ENCODE data around the gene NFIC. TPM values are rescaled to one million over a fixed set of nuclear protein-coding genes. Genes with fewer than 3 reads are reported as not detected.

Gene NFIC
- polyA plus RNA-seq, 1 donor from 2014 or later = 0.24 TPM

- peak within 1 kb of the TSS; percentile 98 for H2AFZ ChIP-seq (ENCODE audit: low read depth, low read length)
- no peaks in the 10 kb centered on the region for H3F3A ChIP-seq (ENCODE audit: insufficient read depth, low read length, poor library complexity, severe bottlenecking)
- H3K9me2 ChIP-seq (ENCODE audit: insufficient read depth, low read length) = no peaks in the 10 kb centered on the region
- H3K27me3 ChIP-seq (ENCODE audit: insufficient read depth, low read depth, low read length) = no peaks in the 10 kb centered on the region
- H3K36me3 ChIP-seq (ENCODE audit: insufficient read depth, low read length) = no peaks in the 10 kb centered on the region
- H3K9ac ChIP-seq (ENCODE audit: low read length) = peak within 1 kb of the TSS; percentile 94
- H4K20me1 ChIP-seq (ENCODE audit: insufficient read depth) = peaks cover 6% of the 10 kb centered on the region
- H3K27ac ChIP-seq (ENCODE audit: low read length) = peak within 1 kb of the TSS; percentile 95
- no peaks in the 10 kb centered on the region for H3K9me3 ChIP-seq (ENCODE audit: low read length)
- peak within 1 kb of the TSS; percentile 80 for H3K4me2 ChIP-seq (ENCODE audit: low read length)
- peak within 1 kb of the TSS; percentile 95 for H3K4me3 ChIP-seq (ENCODE audit: low read length)
- no peak for TF ChIP-seq RAD21 (conservative IDR thresholded peaks at IDR 0.05)
- peak; percentile 40 for TF ChIP-seq TAF1 (IDR thresholded peaks at IDR 0.05; ENCODE audit: low read depth)
- TF ChIP-seq EZH2 (IDR thresholded peaks at IDR 0.05; ENCODE audit: borderline replicate concordance, insufficient read depth, low read length, poor library complexity, severe bottlenecking) = no peak
- TF ChIP-seq, protein P1, sequence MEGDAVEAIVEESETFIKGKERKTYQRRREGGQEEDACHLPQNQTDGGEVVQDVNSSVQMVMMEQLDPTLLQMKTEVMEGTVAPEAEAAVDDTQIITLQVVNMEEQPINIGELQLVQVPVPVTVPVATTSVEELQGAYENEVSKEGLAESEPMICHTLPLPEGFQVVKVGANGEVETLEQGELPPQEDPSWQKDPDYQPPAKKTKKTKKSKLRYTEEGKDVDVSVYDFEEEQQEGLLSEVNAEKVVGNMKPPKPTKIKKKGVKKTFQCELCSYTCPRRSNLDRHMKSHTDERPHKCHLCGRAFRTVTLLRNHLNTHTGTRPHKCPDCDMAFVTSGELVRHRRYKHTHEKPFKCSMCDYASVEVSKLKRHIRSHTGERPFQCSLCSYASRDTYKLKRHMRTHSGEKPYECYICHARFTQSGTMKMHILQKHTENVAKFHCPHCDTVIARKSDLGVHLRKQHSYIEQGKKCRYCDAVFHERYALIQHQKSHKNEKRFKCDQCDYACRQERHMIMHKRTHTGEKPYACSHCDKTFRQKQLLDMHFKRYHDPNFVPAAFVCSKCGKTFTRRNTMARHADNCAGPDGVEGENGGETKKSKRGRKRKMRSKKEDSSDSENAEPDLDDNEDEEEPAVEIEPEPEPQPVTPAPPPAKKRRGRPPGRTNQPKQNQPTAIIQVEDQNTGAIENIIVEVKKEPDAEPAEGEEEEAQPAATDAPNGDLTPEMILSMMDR (IDR thresholded peaks at IDR 0.05; ENCODE audit: poor library complexity, severe bottlenecking) = peak; percentile 54
- TF ChIP-seq, protein P2, sequence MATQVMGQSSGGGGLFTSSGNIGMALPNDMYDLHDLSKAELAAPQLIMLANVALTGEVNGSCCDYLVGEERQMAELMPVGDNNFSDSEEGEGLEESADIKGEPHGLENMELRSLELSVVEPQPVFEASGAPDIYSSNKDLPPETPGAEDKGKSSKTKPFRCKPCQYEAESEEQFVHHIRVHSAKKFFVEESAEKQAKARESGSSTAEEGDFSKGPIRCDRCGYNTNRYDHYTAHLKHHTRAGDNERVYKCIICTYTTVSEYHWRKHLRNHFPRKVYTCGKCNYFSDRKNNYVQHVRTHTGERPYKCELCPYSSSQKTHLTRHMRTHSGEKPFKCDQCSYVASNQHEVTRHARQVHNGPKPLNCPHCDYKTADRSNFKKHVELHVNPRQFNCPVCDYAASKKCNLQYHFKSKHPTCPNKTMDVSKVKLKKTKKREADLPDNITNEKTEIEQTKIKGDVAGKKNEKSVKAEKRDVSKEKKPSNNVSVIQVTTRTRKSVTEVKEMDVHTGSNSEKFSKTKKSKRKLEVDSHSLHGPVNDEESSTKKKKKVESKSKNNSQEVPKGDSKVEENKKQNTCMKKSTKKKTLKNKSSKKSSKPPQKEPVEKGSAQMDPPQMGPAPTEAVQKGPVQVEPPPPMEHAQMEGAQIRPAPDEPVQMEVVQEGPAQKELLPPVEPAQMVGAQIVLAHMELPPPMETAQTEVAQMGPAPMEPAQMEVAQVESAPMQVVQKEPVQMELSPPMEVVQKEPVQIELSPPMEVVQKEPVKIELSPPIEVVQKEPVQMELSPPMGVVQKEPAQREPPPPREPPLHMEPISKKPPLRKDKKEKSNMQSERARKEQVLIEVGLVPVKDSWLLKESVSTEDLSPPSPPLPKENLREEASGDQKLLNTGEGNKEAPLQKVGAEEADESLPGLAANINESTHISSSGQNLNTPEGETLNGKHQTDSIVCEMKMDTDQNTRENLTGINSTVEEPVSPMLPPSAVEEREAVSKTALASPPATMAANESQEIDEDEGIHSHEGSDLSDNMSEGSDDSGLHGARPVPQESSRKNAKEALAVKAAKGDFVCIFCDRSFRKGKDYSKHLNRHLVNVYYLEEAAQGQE (IDR thresholded peaks at IDR 0.05; ENCODE audit: borderline replicate concordance) = peak; percentile 75
- TF ChIP-seq SMC3 (conservative IDR thresholded peaks at IDR 0.05; ENCODE audit: poor library complexity) = no peak
- peak; percentile 92 for TF ChIP-seq MXI1 (conservative IDR thresholded peaks at IDR 0.05; ENCODE audit: poor library complexity, severe bottlenecking)
- peak; percentile 85 for TF ChIP-seq EP300 (conservative IDR thresholded peaks at IDR 0.05; ENCODE audit: poor library complexity, severe bottlenecking)
- TF ChIP-seq POLR2AphosphoS5 (IDR thresholded peaks at IDR 0.05) = peak; percentile 93
- H3K79me2 ChIP-seq (replicated peaks; ENCODE audit: insufficient read depth, low read length) = peaks cover 37% of the 10 kb centered on the region
Measured at GRCh38 chr19:3505598-3506383, 139.4 kb downstream of the NFIC start, which contains the start of gene FZR1. TSS of gene FZR1 (plus strand) at chr19:3506311. CDS start at chr19:3522990, 16,679 bp downstream.

GRCh38 chr19:3506384-3507340, 140.3 kb downstream of the NFIC start:
- Histone ChIP-seq H3K4me3 (ENCODE audit: low read length) (peak overlapping the region; percentile 95), H4K20me1 (ENCODE audit: insufficient read depth) (peaks cover 13% of the 10 kb centered on the region), H3K79me2 (replicated peaks; ENCODE audit: insufficient read depth, low read length) (peaks cover 44% of the 10 kb centered on the region), H3K27me3 (ENCODE audit: insufficient read depth, low read depth, low read length) (no peaks in the 10 kb centered on the region), H3F3A (ENCODE audit: insufficient read depth, low read length, poor library complexity, severe bottlenecking) (no peaks in the 10 kb centered on the region), H3K9ac (ENCODE audit: low read length) (peak overlapping the region; percentile 94), H2AFZ (ENCODE audit: low read depth, low read length) (no peak overlapping the region), H3K9me2 (ENCODE audit: insufficient read depth, low read length) (no peaks in the 10 kb centered on the region), H3K27ac (ENCODE audit: low read length) (peak overlapping the region; percentile 60), H3K36me3 (ENCODE audit: insufficient read depth, low read length) (no peaks in the 10 kb centered on the region), H3K9me3 (ENCODE audit: low read length) (no peaks in the 10 kb centered on the region), H3K4me2 (ENCODE audit: low read length) (peak overlapping the region; percentile 80)
- TF ChIP-seq TAF1 (IDR thresholded peaks at IDR 0.05; ENCODE audit: low read depth) = no peak
- no peak for TF ChIP-seq POLR2AphosphoS5 (IDR thresholded peaks at IDR 0.05)
- TF ChIP-seq, protein P1 (IDR thresholded peaks at IDR 0.05; ENCODE audit: poor library complexity, severe bottlenecking) = no peak
- no peak for TF ChIP-seq EP300 (conservative IDR thresholded peaks at IDR 0.05; ENCODE audit: poor library complexity, severe bottlenecking)
